NCI-H1092 (cell line): ENCODE data around the gene SIK3.

Experiments
- DNase-seq: peaks from one replicate; lab custom pipeline; 2025; lab: John Stamatoyannopoulos, UW

The SIK3 gene

DNA sequence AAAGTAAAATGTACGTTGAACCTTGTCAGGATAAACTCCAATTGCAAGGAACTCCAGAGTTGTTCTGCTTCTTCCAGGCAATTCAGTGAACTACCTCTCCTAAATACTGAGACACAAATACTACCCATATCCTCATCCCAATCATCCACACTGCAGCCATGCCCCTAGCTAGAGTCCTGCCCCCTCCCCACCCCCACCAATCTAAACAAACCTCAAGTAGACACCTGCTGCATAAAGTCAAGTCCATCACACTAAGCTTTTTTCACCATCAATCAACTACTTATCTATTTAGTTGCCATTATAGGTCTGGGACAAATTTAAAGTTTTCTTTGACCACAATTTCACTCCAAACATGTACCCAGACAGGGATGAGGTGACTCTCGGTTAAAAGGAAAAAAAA is 167.6 kb downstream of the SIK3 start:
- no peak for DNase-seq

DNA sequence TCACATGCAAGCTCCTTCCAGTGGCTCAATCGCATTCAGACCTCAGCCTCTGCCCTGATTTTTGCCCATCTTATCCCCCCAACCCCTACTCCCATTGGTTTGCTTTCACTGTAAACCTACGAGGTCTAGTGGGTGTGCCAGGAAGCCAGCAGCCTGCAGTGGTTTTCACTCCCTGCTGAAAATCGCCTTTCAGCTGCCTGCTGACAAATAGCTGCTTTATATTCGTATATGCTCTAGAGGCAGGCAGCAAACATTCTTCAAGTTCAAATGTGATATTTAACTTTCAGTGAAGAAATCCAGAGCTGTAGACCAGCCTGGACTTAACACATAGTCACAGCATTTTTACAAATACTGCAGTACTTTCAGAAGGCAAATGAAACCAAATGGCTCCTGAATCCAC is 168.1 kb downstream of the SIK3 start:
- no peak for DNase-seq

GRCh38 chr11:116929414-116930090 is 168.7 kb downstream of the SIK3 start:
- DNase-seq: no peak

GRCh38 chr11:116928845-116929244 is 169.4 kb downstream of the SIK3 start:
- no peak for DNase-seq

DNA sequence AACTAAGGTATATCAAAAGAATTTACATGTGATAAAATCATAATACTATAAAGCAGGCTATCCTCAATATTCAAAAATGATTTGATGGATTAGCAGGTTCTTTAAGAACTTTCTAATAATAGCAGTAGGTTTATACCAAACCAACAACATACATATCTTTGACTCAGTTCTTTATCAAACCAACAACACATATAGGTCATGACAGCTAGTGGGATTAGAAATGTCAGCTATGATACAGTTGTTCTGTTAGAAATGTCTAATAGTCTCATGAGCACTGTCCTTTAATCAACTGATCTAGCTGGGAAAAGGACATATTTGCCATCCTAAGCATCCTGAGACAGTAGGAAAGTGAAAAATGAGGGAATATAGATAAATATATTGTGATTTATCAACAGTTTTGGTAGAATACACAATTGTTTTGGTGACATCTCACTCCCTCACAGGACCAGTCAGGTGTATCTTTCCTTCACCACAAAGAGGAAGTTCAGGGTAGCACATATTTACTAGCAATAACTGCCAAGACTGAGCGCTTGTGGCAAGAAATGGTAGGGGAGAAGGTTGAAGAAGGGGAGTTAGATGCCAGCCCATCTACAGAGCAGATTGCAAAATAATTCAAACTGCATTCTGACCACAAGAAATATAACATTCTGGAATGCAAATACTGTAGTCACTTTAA is 170.0 kb downstream of the SIK3 start:
- DNase-seq: no peak

DNA sequence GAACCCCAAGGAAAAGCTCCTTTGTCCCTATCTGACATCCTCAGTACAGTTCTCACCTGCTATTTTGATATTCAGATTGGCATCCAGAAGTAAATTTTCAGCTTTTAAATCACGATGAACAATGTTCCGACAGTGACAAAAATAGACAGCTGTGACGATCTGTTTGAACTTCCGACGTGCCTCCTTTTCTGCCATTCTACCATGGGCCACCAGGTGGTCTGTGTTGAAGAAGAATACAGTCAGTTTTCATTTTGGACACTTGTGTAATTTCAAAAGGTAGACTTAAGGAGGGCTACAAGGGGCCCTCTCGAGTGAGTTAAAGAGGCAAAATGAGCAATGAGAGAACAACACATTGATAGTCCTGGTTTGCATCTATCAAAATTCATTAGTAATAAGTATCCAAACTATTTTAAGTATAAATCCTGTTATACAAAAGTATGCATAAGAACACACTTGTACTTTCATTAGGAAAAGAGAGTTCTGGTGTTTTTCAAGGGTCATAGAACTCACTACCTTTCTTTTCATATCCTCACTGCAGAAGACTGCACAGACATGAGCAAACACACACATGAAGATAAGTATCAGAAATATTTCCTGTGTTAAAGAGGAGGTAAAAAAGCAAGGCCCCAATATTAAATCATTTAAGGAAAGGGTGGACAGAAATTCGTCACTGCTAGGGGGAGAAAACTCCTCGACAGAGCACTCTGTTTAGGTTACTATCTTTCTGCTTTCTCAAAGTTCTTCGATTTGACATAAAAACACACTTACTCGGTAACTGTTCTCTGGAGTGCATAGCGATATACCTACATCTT is 170.9 kb downstream of the SIK3 start:
- DNase-seq: no peak

GRCh38 chr11:116925050-116925449 is 173.2 kb downstream of the SIK3 start:
- DNase-seq: no peak

DNA sequence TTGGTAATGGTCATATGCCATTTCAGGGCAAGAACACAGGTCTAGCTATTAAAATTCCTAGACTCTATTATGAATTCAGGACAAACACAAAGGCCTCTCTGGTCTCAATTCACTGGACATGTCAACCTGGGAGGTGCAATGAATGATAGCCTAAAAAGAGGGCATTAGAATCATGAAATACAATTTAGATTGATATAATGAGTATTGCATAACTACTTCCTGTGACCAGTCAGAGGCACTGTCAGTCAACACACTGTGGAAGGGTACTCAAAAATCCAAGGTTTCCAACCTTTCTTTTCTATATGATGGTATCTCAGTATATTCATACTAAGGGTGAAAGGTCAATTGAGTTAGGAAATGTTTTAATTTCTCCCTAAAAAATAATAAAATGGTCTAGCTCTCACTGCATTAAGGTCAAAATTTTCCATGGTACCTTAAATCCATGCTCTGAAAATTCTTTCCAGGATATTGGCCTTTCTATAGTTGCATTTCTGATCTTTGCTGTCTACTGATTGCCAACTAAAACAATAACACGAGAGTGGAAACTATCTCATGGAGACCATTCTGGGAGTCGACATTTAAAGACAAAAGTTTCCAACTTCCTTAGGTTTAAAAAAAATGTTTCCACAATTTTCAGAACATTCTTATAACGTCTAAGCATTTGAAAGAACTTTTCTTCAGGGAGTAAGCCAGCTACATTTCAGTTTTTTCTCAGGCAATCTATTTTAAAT is 179.1 kb downstream of the SIK3 start:
- no peak for DNase-seq

- DNase-seq: no peak
Observed at GRCh38 chr11:116917632-116918031, 180.6 kb downstream of the SIK3 start.

- DNase-seq: no peak
Observed at GRCh38 chr11:116916886-116917285, 181.3 kb downstream of the SIK3 start.

- no peak for DNase-seq
Observed at GRCh38 chr11:116916052-116916451, 182.2 kb downstream of the SIK3 start.

- DNase-seq: no peak
Observed at GRCh38 chr11:116913000-116913399, 185.2 kb downstream of the SIK3 start.

- no peak for DNase-seq
Observed at GRCh38 chr11:116911976-116912734, 186.1 kb downstream of the SIK3 start.

DNA sequence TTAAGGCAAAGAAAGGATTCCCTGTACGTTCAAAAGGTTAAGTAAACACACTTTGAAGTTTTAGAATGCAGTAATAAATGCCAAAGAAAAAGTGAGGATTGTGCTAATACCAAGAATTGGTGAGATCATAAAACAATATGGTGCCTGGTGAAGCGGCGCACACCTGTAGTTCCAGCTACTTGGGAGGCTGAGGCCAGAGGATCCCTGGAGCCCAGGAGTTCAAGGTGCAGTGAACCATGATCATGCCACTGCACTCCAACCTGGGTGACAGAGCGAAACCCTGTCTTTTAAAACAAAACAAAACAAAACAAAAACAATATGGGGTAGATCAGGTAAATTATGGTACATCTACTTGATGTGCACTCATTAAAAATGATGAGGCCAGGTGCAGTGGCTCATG is 187.4 kb downstream of the SIK3 start:
- DNase-seq: no peak

DNA sequence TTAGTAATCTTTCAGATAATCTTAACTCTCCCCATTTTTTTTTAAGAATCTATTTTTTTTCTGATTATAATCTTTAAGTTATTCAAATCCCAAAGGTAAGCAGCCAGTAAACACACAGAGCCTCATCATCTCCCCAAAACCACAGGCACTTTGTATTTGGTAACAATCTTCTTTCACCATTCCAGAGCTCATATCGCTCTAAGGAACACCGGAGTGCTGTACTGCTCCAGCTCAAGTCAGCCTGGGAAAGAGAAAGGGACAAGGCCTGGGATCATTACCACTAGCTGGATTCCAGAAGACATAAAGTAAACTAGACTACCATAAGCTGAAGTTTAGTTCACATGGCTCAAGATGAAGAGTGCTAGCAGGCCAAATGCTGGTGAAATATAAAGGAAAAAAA is 187.8 kb downstream of the SIK3 start:
- no peak for DNase-seq

DNA sequence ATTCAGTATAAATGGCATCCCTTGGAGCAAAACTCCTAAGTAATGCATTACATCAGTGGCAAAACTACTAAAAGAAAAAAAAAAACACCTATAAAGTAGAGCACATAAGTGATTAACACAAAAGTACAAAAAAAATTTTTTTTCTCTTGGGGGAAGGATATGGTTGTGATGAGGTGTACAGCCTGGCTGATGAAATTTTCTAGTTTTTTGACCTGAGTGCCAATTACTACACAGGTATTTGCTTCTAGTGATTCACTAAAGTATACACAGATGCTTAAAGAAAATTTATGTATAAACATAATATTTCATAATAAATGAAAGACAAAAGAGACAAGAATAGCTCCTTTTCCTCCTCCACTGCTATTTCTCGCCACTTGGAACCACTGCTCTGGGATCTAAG is 189.0 kb downstream of the SIK3 start:
- no peak for DNase-seq

- no peak for DNase-seq
Observed at GRCh38 chr11:116906479-116906878, 191.7 kb downstream of the SIK3 start.

DNA sequence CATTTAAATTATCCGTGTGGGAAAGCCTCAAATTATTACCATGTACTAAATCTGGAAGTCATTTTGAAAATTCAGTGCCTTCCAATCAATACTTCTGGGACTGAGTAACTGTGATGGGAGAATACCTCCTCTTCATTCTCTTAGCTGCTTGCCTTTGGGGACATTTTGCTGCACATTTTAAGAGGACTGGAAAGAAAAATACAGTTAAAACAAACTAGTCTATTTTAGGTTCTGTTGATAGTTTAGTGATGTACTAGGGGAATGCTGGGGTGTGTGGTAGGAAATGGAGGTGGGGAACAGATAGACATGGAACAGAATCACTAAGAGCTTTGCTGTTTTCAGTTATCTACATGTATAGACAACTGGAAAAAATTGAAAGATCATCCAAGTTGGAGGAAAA is 195.1 kb downstream of the SIK3 start:
- no peak for DNase-seq

- DNase-seq: no peak
Observed at GRCh38 chr11:116901964-116902688, 196.1 kb downstream of the SIK3 start.

GRCh38 chr11:116901211-116901610 is 197.0 kb downstream of the SIK3 start:
- DNase-seq: no peak

GRCh38 chr11:116896211-116896610 is 202.0 kb downstream of the SIK3 start:
- DNase-seq: no peak
